GM19240 (cell line): Measurements from ENCODE around the gene TMEM45B.
"Not testable (repeated sequence)": the region's sequence is repeated elsewhere in the genome, so short reads cannot be mapped to it uniquely, and the experiment has no call there.

Experiments
- DNase-seq: peaks from one replicate; pipeline ENCODE4 v3.0.0; 2011; ENCODE audit warnings: low spot score; ENCODE audit not compliant: insufficient read length

Gene TMEM45B

GRCh38 chr11:129808241-129808640 lies 7.4 kb upstream of the TMEM45B start:
- DNase-seq = not testable (repeated sequence)

- DNase-seq = no peak
These were observed 2.3 kb upstream of the TMEM45B start for GRCh38 chr11:129813231-129813791.

DNA sequence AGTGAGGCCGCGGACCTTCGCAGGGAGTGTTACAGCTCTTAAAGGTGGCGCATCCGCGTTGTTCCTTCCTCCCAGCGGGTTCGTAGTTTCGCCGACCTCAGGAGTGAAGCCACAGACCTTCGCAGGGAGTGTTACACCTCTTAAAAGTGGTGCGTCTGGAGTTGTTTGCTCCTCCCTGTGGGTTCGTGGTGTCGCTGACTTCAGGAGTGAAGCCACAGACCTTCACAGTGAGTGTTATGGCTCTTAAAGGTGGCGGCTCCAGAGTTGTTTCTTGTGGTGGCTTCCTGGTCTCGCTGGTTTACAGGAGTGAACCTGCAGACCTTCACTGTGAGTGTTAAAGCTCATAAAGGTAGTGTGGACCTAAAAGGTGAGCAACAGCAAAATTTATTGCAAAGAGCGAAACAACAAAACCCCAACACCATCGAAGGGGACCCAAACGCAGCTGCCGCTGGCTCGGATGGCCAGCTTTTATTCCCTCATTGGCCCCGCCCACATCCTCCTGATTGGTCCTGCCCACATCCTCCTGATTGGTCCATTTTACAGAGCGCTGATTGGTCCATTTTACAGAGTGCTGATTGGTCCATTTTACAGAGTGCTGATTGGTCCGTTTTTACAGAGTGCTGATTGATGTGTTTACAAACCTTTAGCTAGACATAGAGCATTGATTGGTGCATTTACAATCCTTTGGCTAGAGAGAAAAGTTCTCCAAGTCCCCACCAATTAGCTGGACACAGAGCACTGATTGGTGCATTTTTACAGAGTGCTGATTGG lies 1.2 kb upstream of the TMEM45B start:
- no peak for DNase-seq

DNA sequence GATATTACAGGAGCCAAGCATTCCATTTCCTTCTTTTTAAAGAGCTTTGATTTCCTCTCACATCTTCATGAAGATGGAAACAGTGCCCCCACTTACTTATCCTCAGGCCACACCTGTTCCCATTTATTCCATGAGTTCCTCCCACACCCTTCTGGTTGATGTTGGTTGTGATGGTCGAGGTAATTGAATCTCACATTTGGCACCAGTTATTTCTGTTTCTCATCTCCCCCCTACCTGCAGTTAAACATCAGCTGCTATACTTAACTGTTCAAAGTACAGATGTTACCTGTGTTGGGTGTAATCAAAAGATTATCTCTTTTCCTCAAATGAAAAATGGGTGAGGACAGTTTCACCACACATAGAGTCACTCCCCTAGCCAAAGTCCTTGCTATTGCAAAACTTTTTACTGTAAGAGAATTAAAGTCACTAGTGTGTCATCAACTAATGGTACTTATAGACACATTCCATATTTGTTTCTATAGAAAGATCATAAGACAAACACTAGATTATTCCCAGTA lies 1.9 kb downstream of the TMEM45B start:
- no peak for DNase-seq

DNA sequence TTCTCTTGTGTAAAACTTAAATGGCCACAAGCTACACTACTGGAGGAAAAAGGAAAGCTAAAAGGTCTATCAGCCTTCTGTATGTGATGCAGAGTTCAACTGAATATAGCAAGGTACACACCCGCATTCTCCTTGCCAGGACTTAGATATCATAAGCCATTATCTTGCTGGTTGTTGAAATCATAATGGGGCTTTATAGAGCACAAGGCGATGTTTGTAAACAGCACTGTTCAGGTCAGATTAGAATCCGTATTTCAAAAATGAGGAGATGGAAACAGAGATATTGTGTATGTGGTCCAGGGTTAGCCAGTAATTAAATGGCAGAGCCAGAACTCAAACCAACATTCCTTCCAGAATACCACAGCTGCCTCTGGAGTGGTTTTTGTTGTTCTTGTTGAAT lies 2.6 kb downstream of the TMEM45B start:
- not testable (repeated sequence) for DNase-seq

DNA sequence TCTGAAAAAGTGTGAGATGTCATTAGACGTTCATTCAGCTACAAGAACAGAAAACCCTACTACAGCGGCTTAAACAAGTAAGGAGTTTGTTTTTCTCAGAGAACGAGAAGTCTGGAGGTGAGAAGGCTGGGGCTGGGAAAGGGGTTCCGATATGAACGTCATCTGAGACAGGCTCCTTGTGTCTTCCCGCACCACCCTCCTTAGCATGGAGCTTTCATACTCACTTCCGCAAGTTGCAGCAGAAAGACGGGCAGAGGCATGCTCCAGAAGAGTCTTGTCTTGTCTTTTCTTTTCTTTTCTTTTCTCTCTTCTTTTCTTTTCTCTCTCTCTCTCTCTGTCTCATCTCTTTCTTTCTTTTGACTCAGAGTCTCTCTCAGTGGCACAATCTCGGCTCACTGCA lies 3.6 kb downstream of the TMEM45B start:
- no peak for DNase-seq

DNA sequence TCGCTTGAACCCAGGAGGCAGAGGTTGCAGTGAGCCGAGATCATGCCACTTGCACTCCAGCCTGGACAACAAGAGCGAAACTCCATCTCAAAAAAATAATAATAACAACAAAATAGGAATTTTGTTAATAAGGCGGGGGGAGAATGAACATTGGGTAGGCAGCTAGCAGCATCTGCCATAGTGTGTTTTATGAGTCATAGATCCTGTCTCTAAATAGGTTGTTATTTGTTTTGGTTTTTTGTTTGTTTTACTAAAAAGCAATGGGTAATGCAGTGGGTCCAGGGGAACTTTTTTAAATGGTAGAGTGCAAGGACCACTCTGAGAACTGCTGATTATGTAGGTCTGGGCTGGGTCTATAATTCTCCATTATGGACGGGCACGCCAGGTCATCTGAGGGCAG lies 4.6 kb downstream of the TMEM45B start:
- not testable (repeated sequence) for DNase-seq

DNA sequence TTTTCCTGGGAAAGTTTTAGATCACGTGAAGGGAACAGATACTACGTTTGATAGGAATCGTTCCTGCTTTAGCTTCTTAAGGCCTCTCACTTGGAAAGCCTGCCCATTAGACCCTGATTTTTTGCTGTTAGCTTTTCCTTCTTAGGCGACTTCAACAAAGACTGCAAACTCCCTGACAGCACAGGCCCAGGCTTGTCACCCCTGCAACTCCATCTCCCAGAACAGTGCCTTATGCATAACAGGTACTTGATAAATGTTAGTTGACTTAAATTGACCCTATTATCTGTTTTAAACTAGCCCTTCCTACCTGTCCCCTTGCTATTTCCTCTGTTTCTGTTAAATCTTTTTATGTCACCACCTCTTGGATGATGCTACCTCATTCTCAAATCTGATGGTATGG lies 7.6 kb downstream of the TMEM45B start:
- not testable (repeated sequence) for DNase-seq

DNA sequence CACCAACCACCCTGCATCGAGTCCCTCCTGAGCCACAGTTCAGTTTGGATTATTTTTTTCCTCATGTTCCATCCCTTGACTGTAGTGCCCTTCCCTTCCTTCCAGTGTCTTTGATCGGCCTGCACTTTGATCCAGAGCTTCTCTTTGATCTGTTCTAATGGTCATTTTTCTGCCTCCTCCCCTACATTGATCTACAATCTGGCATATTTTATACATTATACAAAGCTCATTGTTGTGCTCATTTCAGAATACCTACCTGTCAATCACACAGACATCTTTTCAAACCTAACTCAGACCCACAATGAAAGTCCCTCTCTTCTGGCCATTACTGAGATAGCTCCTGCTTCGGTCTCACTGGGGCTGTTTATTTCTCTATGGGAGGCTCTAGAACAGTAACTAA lies 8.2 kb downstream of the TMEM45B start:
- not testable (repeated sequence) for DNase-seq

DNA sequence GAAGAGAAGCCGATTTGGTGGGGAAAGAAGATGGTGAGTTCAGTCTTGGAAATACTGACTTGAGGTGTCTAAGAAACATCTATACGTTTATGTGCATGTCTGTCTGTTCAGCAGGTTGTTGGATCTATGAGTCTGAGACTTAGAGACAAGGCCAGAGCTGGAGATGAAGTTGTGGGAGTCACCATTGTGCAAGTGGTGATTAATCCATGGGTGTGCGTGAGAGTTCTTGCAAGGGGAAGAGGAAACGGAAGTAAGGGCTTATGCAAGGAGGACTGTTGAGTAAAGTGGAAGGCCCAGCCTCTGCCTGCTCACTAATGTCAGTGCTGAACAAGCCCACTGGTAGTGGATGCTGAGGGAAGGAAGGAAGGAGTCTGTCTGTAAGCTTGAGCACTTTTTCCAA lies 9.7 kb downstream of the TMEM45B start:
- no peak for DNase-seq

DNA sequence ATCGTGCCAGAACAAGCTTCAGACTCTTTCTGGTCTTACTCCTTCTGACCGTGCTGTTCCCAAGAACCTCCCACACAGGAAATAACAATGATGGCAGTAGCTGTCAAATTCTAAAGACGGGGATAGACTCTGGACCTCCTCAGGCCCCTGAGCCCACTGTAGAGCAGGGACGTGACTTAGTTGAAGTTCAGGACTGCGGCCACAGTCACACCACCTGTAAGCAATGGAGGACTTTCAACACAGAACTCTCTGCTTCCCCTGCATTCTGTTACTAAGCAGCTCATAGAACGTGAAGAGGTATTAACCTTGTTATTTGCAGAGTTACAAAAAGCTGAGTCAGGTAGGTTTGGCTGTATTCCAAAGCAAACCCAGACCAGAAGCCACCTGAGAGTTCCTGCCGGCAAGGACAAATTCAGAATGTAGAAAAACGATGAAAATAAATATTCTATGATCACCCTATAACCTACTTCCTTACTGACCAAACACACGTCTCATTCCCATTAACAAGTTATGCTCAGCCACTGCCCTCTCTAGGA lies 12.7 kb downstream of the TMEM45B start:
- no peak for DNase-seq

DNA sequence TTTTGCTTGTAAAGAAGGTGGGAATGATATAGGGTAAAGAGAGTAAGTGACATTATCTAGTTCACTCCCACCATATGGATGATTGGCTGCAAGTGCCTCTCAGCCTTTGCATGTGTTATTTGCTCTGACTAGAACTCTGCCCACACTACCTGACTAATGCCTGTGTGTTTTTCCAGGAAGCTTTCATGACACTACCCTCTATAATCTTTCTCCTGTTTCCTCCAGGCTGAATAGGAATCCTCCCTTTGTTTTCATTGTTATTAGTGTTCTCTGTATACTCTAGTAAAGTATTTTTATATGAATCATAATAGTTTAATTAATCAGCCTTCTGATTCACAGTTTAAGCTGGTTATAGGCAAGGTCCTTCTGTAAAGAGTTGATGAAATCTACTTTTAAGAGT lies 13.8 kb downstream of the TMEM45B start:
- DNase-seq = not testable (repeated sequence)

- not testable (repeated sequence) for DNase-seq
These were observed 15.6 kb downstream of the TMEM45B start for GRCh38 chr11:129831227-129831626.

GRCh38 chr11:129833260-129833659 lies 17.6 kb downstream of the TMEM45B start:
- not testable (repeated sequence) for DNase-seq

GRCh38 chr11:129836423-129836891 lies 20.8 kb downstream of the TMEM45B start:
- not testable (repeated sequence) for DNase-seq

DNA sequence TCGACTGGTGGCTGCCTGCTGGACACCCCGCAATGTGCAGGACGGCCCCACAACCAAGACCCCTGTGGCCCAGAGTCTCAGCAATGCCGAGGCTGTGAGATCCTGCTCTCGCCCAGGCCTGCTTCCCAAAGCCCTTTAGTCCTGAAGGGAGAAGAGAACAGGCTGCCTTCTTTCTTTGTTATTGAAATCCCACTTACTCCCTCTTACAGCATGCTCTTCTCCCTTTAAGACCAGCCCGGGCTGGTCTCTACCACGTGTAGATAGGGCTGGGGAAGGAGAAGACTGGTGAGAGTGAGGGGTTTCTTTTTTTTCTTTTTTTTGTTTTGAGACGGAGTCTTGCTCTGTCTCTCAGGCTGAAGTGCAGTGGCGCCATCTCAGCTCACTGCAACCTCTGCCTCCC lies 21.3 kb downstream of the TMEM45B start:
- DNase-seq = no peak

DNA sequence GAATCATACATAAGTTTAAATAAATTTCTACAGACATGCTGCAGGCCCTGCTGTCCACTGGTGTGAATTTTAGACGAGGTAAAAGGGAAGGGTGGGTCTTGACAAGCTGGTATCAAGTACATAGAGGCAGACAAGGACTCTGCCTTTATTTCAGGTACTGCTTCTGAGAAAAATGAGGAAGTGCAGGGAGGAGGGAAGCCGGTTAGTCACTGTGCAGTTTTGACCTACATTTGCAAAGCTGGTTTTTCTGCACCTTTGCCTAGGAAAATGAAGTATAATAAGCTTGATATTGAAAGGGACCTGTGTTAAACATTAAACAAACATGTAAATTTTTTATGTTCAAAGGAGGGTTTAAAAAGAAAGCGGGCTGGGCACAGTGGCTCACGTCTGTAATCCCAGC lies 24.6 kb downstream of the TMEM45B start:
- no peak for DNase-seq

DNA sequence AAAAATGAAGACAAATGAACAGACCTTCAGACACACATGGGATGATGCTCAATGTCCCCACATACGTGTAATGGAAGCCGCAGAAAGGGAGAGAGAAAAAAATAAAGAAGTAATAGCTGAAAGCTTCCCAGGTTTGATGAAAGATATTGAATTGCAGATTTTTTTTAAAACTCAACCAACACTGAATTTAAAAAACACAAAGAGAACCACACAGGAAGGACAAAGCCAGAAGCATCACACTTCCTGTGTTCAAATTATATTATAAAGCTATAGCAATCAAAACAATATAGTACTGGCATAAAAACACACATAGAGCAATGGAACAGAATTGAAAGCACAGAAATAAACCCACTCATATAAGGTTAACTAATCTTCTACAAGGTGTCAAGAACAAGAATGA lies 26.5 kb downstream of the TMEM45B start:
- no peak for DNase-seq

GRCh38 chr11:129846508-129847335 lies 31.1 kb downstream of the TMEM45B start:
- DNase-seq = no peak

DNA sequence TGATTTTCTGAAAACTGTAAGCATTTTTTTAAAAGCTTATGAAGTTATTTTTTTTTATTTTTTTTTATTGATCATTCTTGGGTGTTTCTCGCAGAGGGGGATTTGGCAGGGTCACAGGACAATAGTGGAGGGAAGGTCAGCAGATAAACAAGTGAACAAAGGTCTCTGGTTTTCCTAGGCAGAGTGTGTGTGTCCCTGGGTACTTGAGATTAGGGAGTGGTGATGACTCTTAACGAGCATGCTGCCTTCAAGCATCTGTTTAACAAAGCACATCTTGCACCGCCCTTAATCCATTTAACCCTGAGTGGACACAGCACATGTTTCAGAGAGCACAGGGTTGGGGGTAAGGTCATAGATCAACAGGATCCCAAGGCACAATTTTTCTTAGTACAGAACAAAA lies 31.7 kb downstream of the TMEM45B start:
- not testable (repeated sequence) for DNase-seq

DNA sequence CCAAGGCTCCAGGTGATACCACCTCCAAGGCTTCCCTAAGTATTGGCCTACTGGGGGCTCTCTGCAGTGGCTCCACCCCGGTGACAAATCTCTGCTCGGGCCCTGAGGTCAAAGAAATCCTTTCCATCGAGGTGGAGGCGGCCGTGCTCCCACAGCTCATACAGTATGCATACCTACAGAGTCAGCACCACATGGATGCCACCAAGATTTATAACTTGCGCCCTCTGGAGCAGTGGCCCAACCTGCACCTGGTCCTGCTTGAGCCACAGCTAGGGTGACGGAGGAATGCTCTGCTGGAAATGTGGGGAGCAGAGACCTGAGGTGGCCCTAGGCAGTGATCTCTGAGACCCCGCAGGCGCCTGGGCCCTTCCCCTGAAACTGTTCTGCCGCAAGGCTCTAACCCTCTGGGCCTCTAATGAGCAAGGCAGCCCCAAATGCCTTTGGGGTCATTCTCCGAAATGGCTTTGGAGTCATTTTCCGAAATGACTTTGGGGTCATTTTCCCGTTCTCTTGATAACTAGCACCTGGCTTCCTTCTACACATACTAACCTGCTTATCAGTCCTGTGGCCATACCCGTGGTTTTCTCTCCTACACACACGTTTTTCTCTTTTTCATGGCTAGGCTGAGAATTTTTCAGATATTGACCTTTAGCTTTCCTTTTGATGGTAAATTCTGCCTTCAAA lies 33.9 kb downstream of the TMEM45B start:
- no peak for DNase-seq
